Measurements from ENCODE around the gene NDUFS2.

The NDUFS2 gene

GRCh38 chr1:161159913-161160243 is 42.3 kb upstream of the NDUFS2 start:
- TF ChIP-seq CTCF (IDR thresholded peaks at IDR 0.05; ENCODE audit: low read depth, low read length) = no peak
- DNase-seq (ENCODE audit: low read depth in 2 of 2) = no peak
- peak overlapping the region; percentile 91 to 97 for H3K4me3 ChIP-seq (replicated peaks in 1 of 2; ENCODE audit: low read depth in 2 of 2, low read length in 2 of 2)

GRCh38 chr1:161160671-161161145 is 41.5 kb upstream of the NDUFS2 start:
- DNase-seq (ENCODE audit: low read depth in 2 of 2) = no peak
- no peak overlapping the region for H3K4me3 ChIP-seq (replicated peaks in 1 of 2; ENCODE audit: low read depth in 2 of 2, low read length in 2 of 2)
- no peak for TF ChIP-seq CTCF (IDR thresholded peaks at IDR 0.05; ENCODE audit: low read depth, low read length)

- TF ChIP-seq CTCF (IDR thresholded peaks at IDR 0.05; ENCODE audit: low read depth, low read length) = no peak
- DNase-seq (ENCODE audit: low read depth in 2 of 2) = no peak
- no peak overlapping the region for H3K4me3 ChIP-seq (replicated peaks in 1 of 2; ENCODE audit: low read depth in 2 of 2, low read length in 2 of 2)
Observed at GRCh38 chr1:161161652-161162051, 40.5 kb upstream of the NDUFS2 start.

- DNase-seq (ENCODE audit: low read depth in 2 of 2) = no peak
- no peak overlapping the region for H3K4me3 ChIP-seq (replicated peaks in 1 of 2; ENCODE audit: low read depth in 2 of 2, low read length in 2 of 2)
- no peak for TF ChIP-seq CTCF (IDR thresholded peaks at IDR 0.05; ENCODE audit: low read depth, low read length)
Observed at GRCh38 chr1:161162052-161162451, 40.1 kb upstream of the NDUFS2 start.

- no peak for DNase-seq (ENCODE audit: low read depth in 2 of 2)
- no peak overlapping the region for H3K4me3 ChIP-seq (replicated peaks in 1 of 2; ENCODE audit: low read depth in 2 of 2, low read length in 2 of 2)
- TF ChIP-seq CTCF (IDR thresholded peaks at IDR 0.05; ENCODE audit: low read depth, low read length) = no peak
Observed at GRCh38 chr1:161162806-161163205, 39.4 kb upstream of the NDUFS2 start.

- no peak for DNase-seq (ENCODE audit: low read depth in 2 of 2)
- TF ChIP-seq CTCF (IDR thresholded peaks at IDR 0.05; ENCODE audit: low read depth, low read length) = no peak
- H3K4me3 ChIP-seq (replicated peaks in 1 of 2; ENCODE audit: low read depth in 2 of 2, low read length in 2 of 2) = no peak overlapping the region
Observed at GRCh38 chr1:161163793-161164192, 38.4 kb upstream of the NDUFS2 start.

- DNase-seq (ENCODE audit: low read depth in 2 of 2) = no peak
- H3K4me3 ChIP-seq (replicated peaks in 1 of 2; ENCODE audit: low read depth in 2 of 2, low read length in 2 of 2) = peak overlapping the region; percentile 77 to 79
- no peak for TF ChIP-seq CTCF (IDR thresholded peaks at IDR 0.05; ENCODE audit: low read depth, low read length)
Observed at GRCh38 chr1:161164901-161165610, 37.1 kb upstream of the NDUFS2 start.
